Vagina (tissue), 2 donors: ENCODE data around the gene PSMC3.

Experiments
- POLR2A ChIP-seq, 2 donors: fragments of 450-650 bp; IDR thresholded peaks; one replicate each; pipeline ENCODE4 v1.6.1; 2017; ENCODE audit warnings: antibody characterized with exemption in 2 of 2, mild to moderate bottlenecking in 2 of 2, moderate library complexity in 2 of 2
- TF ChIP-seq, protein P1 (sequence below), 3 experiments: fragments of 450-650 bp in 2 of 3; fragments of 200-600 bp in 1 of 3; sonication (generic) in 1 of 3; IDR thresholded peaks; one replicate each; pipeline ENCODE4 v1.5.1; 2017 to 2019; ENCODE audit warnings: antibody characterized with exemption in 3 of 3, mild to moderate bottlenecking in 2 of 3, moderate library complexity in 2 of 3

- TF ChIP-seq, protein P1, sequence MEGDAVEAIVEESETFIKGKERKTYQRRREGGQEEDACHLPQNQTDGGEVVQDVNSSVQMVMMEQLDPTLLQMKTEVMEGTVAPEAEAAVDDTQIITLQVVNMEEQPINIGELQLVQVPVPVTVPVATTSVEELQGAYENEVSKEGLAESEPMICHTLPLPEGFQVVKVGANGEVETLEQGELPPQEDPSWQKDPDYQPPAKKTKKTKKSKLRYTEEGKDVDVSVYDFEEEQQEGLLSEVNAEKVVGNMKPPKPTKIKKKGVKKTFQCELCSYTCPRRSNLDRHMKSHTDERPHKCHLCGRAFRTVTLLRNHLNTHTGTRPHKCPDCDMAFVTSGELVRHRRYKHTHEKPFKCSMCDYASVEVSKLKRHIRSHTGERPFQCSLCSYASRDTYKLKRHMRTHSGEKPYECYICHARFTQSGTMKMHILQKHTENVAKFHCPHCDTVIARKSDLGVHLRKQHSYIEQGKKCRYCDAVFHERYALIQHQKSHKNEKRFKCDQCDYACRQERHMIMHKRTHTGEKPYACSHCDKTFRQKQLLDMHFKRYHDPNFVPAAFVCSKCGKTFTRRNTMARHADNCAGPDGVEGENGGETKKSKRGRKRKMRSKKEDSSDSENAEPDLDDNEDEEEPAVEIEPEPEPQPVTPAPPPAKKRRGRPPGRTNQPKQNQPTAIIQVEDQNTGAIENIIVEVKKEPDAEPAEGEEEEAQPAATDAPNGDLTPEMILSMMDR (IDR thresholded peaks at IDR 0.05), result no peak
- no peak for TF ChIP-seq POLR2A (IDR thresholded peaks at IDR 0.05)
These were observed 35.8 kb downstream of the PSMC3 start for GRCh38 chr11:47390422-47390760.
